Endodermal cell (in vitro differentiated cells): ENCODE measurements around the gene VAV3. TPM values are rescaled to one million over a fixed set of nuclear protein-coding genes. Genes with fewer than 3 reads are reported as not detected.

ENCODE experiments used
- DNase-seq: peaks from one replicate; pipeline ENCODE4 v3.0.0-alpha.2; 2017
- H3K27ac ChIP-seq: 2 replicates; pipeline ENCODE4 v1.5.1; 2013; ENCODE audit warnings: mild to moderate bottlenecking, low read depth, low read length, moderate library complexity
- H3K27me3 ChIP-seq: 2 replicates; pipeline ENCODE4 v1.6.1; 2013; ENCODE audit warnings: mild to moderate bottlenecking, low read length, moderate library complexity; ENCODE audit not compliant: insufficient read depth, control insufficient read depth, poor library complexity, severe bottlenecking
- H3K36me3 ChIP-seq: 2 replicates; pipeline ENCODE4 v1.7.0; 2013; ENCODE audit warnings: mild to moderate bottlenecking, low read length, moderate library complexity; ENCODE audit not compliant: control insufficient read depth, insufficient read depth
- H3K4me1 ChIP-seq: one replicate; pipeline ENCODE4 v1.7.0; 2013; ENCODE audit warnings: low read length; ENCODE audit not compliant: control insufficient read depth, insufficient read depth
- H3K4me3 ChIP-seq: 2 replicates; pipeline ENCODE4 v1.5.1; 2013; ENCODE audit warnings: mild to moderate bottlenecking, low read length, moderate library complexity
- H3K9ac ChIP-seq: 2 replicates; pipeline ENCODE4 v1.6.1; 2013; ENCODE audit warnings: mild to moderate bottlenecking, low read length, moderate library complexity; ENCODE audit not compliant: poor library complexity, severe bottlenecking; ENCODE audit errors: extremely low read depth
- H3K9me3 ChIP-seq: 2 replicates; pipeline ENCODE4 v1.6.1; 2013; ENCODE audit warnings: mild to moderate bottlenecking, low read length, moderate library complexity; ENCODE audit not compliant: control insufficient read depth
- H3K27ac Mint-ChIP-seq: 2 replicates; pipeline ENCODE4 v1.8.0; 2020; ENCODE audit warnings: mixed read lengths
- H3K27me3 Mint-ChIP-seq: 2 replicates; pipeline ENCODE4 v1.8.0; 2021; ENCODE audit warnings: mild to moderate bottlenecking, mixed read lengths; ENCODE audit not compliant: insufficient read depth
- H3K36me3 Mint-ChIP-seq: 2 replicates; pipeline ENCODE4 v1.8.0; 2020; ENCODE audit warnings: low read depth, mixed read lengths
- H3K4me1 Mint-ChIP-seq: 2 replicates; pipeline ENCODE4 v1.8.0; 2020; ENCODE audit warnings: mixed read lengths
- H3K4me3 Mint-ChIP-seq: 2 replicates; pipeline ENCODE4 v1.8.0; 2020; ENCODE audit warnings: mild to moderate bottlenecking, moderate library complexity, mixed read lengths
- H3K9me3 Mint-ChIP-seq: 2 replicates; pipeline ENCODE4 v1.8.0; 2020; ENCODE audit warnings: mild to moderate bottlenecking, mixed read lengths
- WGBS, 2 experiments: methylation state at CpG; one replicate each; pipeline versions ENCODE4 v1.1.5 to v1.1.7; 2013; ENCODE audit warnings: missing lambda C conversion rate in 2 of 2, mixed read lengths in 1 of 2; ENCODE audit not compliant: insufficient coverage in 1 of 2, insufficient read length in 1 of 2; 5-methylcytosine and 5-hydroxymethylcytosine counted together
- total RNA-seq, 2 donors: library from RNA; stranded (reverse); fragmentation: NEBNext Ultra II Directional in 1 of 2; extraction: Animal tissue kit (Norgen Biotek cat#: 25700) in 1 of 2; gene quantifications; 2 replicates in 1 of 2; 3 replicates in 1 of 2; pipeline ENCODE4 v1.2.1, GENCODE V29; 2021
- TF ChIP-seq, protein P1 (sequence below): fragments of 200-600 bp; sonication (generic); conservative IDR thresholded peaks from 2 replicates; pipeline ENCODE4 v1.5.0; 2021; ENCODE audit warnings: antibody characterized with exemption, mild to moderate bottlenecking

VAV3 gene
- total RNA-seq, 2 donors from 2014 or later, result 6.9 to 9.6 TPM

DNA sequence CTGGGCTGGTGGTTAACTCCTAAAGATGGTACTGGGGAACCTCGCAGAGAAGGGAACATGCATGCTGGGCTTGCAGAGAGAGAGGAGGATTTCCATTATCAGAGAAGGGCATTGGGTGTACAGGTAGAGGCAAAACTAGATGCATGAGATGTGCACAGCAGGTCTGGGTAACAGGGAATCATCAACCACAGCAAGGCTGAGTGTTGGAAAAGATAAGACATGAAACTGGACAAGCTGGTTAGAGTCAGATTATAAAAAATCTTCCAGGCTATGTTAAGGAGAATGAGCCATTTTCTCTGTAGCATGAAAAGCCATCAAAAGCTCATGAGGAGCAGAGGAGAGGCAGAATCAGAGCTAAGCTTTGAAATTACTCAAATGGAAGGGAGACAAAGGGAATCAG, 147.8 kb downstream of the VAV3 start:
- Mint-ChIP-seq H3K9me3 (peaks cover 2% of the 10 kb centered on the region), H3K4me1 (peaks cover 15% of the 10 kb centered on the region), H3K27ac (no peak overlapping the region), H3K4me3 (no peak overlapping the region), H3K27me3 (no peaks in the 10 kb centered on the region), H3K36me3 (peaks cover 2% of the 10 kb centered on the region)
- Histone ChIP-seq H3K9ac (no peak overlapping the region), H3K27me3 (no peaks in the 10 kb centered on the region), H3K36me3 (no peaks in the 10 kb centered on the region), H3K4me3 (no peak overlapping the region), H3K4me1 (no peaks in the 10 kb centered on the region), H3K27ac (no peak overlapping the region), H3K9me3 (no peaks in the 10 kb centered on the region)
- 93 to 100% methylated on average over 1 of the region's 1 CpG for WGBS, 2 experiments
- TF ChIP-seq, protein P1, sequence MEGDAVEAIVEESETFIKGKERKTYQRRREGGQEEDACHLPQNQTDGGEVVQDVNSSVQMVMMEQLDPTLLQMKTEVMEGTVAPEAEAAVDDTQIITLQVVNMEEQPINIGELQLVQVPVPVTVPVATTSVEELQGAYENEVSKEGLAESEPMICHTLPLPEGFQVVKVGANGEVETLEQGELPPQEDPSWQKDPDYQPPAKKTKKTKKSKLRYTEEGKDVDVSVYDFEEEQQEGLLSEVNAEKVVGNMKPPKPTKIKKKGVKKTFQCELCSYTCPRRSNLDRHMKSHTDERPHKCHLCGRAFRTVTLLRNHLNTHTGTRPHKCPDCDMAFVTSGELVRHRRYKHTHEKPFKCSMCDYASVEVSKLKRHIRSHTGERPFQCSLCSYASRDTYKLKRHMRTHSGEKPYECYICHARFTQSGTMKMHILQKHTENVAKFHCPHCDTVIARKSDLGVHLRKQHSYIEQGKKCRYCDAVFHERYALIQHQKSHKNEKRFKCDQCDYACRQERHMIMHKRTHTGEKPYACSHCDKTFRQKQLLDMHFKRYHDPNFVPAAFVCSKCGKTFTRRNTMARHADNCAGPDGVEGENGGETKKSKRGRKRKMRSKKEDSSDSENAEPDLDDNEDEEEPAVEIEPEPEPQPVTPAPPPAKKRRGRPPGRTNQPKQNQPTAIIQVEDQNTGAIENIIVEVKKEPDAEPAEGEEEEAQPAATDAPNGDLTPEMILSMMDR, result no peak
- DNase-seq, result no peak

DNA sequence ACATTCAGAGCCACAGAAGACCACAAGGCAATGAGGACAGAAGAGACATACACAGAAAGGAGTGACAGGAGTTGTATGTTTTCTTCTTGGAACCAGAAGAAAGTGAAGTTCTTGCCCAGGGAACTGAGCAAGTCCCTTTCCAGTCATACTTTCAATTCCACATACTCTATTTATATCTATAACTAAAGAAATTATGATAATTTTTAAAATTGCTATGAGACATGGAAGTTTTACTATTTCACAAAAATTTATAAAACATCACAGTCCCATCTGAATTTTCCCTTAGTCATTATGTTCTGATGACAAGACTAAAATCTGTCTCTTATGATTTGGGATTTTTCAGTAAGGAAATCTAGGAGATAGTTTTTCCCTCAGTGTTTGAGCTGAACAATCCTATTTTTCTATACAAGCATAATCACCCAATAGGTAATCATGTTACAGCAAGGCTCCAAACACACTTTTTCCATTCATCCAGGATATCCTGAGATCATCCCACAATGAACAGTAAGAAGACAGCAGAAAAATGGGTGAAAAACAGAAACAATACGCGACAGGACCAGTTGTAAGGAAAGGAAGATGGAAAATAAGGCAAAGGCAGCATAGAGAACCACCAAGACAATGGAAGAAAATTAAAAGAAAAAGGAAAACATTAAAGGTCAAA, 154.6 kb downstream of the VAV3 start:
- 94 to 96% methylated on average over 2 of the region's 2 CpGs for WGBS, 2 experiments
- Histone ChIP-seq H3K4me3 (no peak overlapping the region), H3K4me1 (no peaks in the 10 kb centered on the region), H3K9ac (no peak overlapping the region), H3K27ac (no peak overlapping the region), H3K9me3 (no peaks in the 10 kb centered on the region), H3K36me3 (no peaks in the 10 kb centered on the region), H3K27me3 (no peaks in the 10 kb centered on the region)
- no peaks in the 10 kb centered on the region for H3K9me3 Mint-ChIP-seq
- TF ChIP-seq, protein P1, result no peak
- no peaks in the 10 kb centered on the region for H3K36me3 Mint-ChIP-seq
- H3K27me3 Mint-ChIP-seq, result no peaks in the 10 kb centered on the region
- peaks cover 6% of the 10 kb centered on the region for H3K4me1 Mint-ChIP-seq
- no peak overlapping the region for H3K27ac Mint-ChIP-seq
- no peak for DNase-seq
- no peak overlapping the region for H3K4me3 Mint-ChIP-seq

DNA sequence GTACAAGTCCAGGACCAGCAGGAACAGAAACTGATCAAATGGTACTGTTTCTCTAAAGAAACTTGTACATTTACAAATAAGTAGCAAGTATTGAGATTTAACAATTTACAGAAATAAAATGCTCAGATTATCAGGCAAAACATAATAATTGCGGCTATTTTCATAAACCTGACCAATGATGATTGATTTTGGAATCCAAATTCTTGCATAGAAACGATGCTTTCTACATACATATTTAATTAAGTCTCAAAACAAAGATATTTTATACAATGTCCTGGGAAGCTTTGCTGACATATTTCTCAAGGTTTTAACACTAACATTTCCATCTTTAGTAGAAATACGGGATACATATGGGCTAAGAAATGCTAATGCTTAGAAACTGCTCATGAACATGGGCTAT, 157.1 kb downstream of the VAV3 start:
- no peak overlapping the region for H3K9ac ChIP-seq
- peaks cover 29% of the 10 kb centered on the region for H3K4me1 Mint-ChIP-seq
- no peaks in the 10 kb centered on the region for H3K36me3 Mint-ChIP-seq

More for the DNA sequence above, 157.1 kb downstream of the VAV3 start:
- Histone ChIP-seq H3K27ac (no peak overlapping the region), H3K27me3 (no peaks in the 10 kb centered on the region), H3K4me3 (no peak overlapping the region), H3K4me1 (no peaks in the 10 kb centered on the region), H3K9me3 (no peaks in the 10 kb centered on the region), H3K36me3 (no peaks in the 10 kb centered on the region)
- TF ChIP-seq, protein P1, result no peak
- H3K27me3 Mint-ChIP-seq, result no peaks in the 10 kb centered on the region
- no peaks in the 10 kb centered on the region for H3K9me3 Mint-ChIP-seq
- 92 to 94% methylated on average over 2 to 3 of the region's 3 CpGs for WGBS, 2 experiments
- no peak overlapping the region for H3K4me3 Mint-ChIP-seq
- no peak overlapping the region for H3K27ac Mint-ChIP-seq
- DNase-seq, result no peak
